HepG2 (cell line): ENCODE measurements around the gene KLF11. TPM values are rescaled to one million over a fixed set of nuclear protein-coding genes. Genes with fewer than 3 reads are reported as not detected.

Experiments used
- ARID5B ChIP-seq: IDR thresholded peaks from 2 replicates; pipeline ENCODE4 v1.4.0; 2020; ENCODE audit warnings: mild to moderate bottlenecking, missing genetic modification reagents
- ASH2L ChIP-seq: fragments of 300-600, 200-600 bp; sonication (generic); IDR thresholded peaks from 2 replicates; pipeline ENCODE4 v1.7.0; 2017; ENCODE audit warnings: low read depth, mild to moderate bottlenecking, moderate library complexity, mixed read lengths, low read length; ENCODE audit not compliant: insufficient read length
- DNMT3B ChIP-seq: conservative IDR thresholded peaks from 2 replicates; pipeline ENCODE4 v1.6.1; 2016; ENCODE audit warnings: missing biosample characterization, control low read depth
- HES4 ChIP-seq: sonication (generic); formaldehyde crosslinking; IDR thresholded peaks from 2 replicates; pipeline ENCODE4 v1.9.0; 2021; ENCODE audit warnings: mild to moderate bottlenecking, missing genetic modification reagents, borderline replicate concordance
- HNF1A ChIP-seq, 2 experiments: sonication (generic) in 1 of 2; formaldehyde crosslinking in 1 of 2; IDR thresholded peaks; 2 replicates each; pipeline versions ENCODE4 v1.4.0 to v1.6.1; 2016 to 2020; ENCODE audit warnings: borderline replicate concordance in 1 of 2, low read depth in 1 of 2, mild to moderate bottlenecking in 1 of 2, missing genetic modification reagents in 1 of 2
- KMT2A ChIP-seq: sonication (generic); formaldehyde crosslinking; IDR thresholded peaks from 2 replicates; pipeline ENCODE4 v1.4.0; 2020; ENCODE audit warnings: missing genetic modification reagents
- MYNN ChIP-seq: sonication (generic); formaldehyde crosslinking; IDR thresholded peaks from 2 replicates; pipeline ENCODE4 v1.4.0; 2020; ENCODE audit warnings: mild to moderate bottlenecking, low read depth, missing genetic modification reagents
- PCBP1 ChIP-seq: fragments of 200-400 bp; formaldehyde crosslinking; IDR thresholded peaks from 2 replicates; pipeline ENCODE4 v1.6.1; 2017; ENCODE audit warnings: mild to moderate bottlenecking, low read depth, low read length, borderline replicate concordance
- PHB2 ChIP-seq: fragments of 450-650 bp; IDR thresholded peaks from 2 replicates; pipeline ENCODE4 v1.6.1; 2018; ENCODE audit not compliant: partially characterized antibody
- RBM22 ChIP-seq: fragments of 200-400 bp; formaldehyde crosslinking; optimal IDR thresholded peaks from 2 replicates; pipeline ENCODE3; 2017; ENCODE audit warnings: mild to moderate bottlenecking, low read length, moderate library complexity
- SP1 ChIP-seq, 2 experiments: fragments of 450-650 bp in 1 of 2; sonication (generic) in 1 of 2; formaldehyde crosslinking in 1 of 2; IDR thresholded peaks; 2 replicates each; pipeline versions ENCODE4 v1.4.0 to v1.6.1; 2016 to 2020; ENCODE audit warnings: missing genetic modification reagents in 1 of 2
- SYNCRIP ChIP-seq: fragments of 200-400 bp; formaldehyde crosslinking; IDR thresholded peaks from 2 replicates; pipeline ENCODE4 v1.6.1; 2018; ENCODE audit warnings: mild to moderate bottlenecking, low read depth, low read length; ENCODE audit not compliant: insufficient read depth
- ZBTB26 ChIP-seq: IDR thresholded peaks from 2 replicates; pipeline ENCODE4 v1.6.1; 2016; ENCODE audit warnings: missing compliant biosample characterization, missing genetic modification reagents, borderline replicate concordance
- ZNF136 ChIP-seq: sonication (generic); formaldehyde crosslinking; IDR thresholded peaks from 2 replicates; pipeline ENCODE4 v1.8.1; 2022; ENCODE audit warnings: low read depth, mild to moderate bottlenecking, moderate library complexity, missing genetic modification reagents
- ZNF138 ChIP-seq: sonication (generic); formaldehyde crosslinking; IDR thresholded peaks from 2 replicates; pipeline ENCODE4 v1.5.0; 2020; ENCODE audit warnings: mild to moderate bottlenecking, low read depth, missing genetic modification reagents
- ZNF143 ChIP-seq: sonication (generic); formaldehyde crosslinking; IDR thresholded peaks from 2 replicates; pipeline ENCODE4 v1.4.0; 2020; ENCODE audit warnings: missing genetic modification reagents
- ZNF264 ChIP-seq: sonication (generic); formaldehyde crosslinking; IDR thresholded peaks from 2 replicates; pipeline ENCODE4 v1.4.0; 2020; ENCODE audit warnings: missing genetic modification reagents
- ZNF556 ChIP-seq: sonication (generic); formaldehyde crosslinking; IDR thresholded peaks from 2 replicates; pipeline ENCODE4 v1.4.0; 2020; ENCODE audit warnings: mild to moderate bottlenecking, missing genetic modification reagents, borderline replicate concordance
- ZNF652 ChIP-seq: IDR thresholded peaks from 2 replicates; pipeline ENCODE4 v1.6.1; 2016; ENCODE audit warnings: low read depth, borderline replicate concordance
- polyA plus RNA-seq, 8 experiments: library from polyadenylated mRNA; depleted of rRNA in 3 of 8; stranded (reverse) in 7 of 8; unstranded in 1 of 8; fragments of >200 nt; fragmentation: Illumina TruSeq in 4 of 8; extraction: Trizol in 4 of 8; gene quantifications; 2 replicates each; pipeline versions ENCODE4 v1.2.1 to v1.2.3, GENCODE V29; 2011 to 2016; ENCODE audit warnings: low read depth in 4 of 8, missing spikeins in 1 of 8, mixed read lengths in 1 of 8; ENCODE audit not compliant: insufficient read depth in 1 of 8
- total RNA-seq, 5 experiments: library from RNA; depleted of rRNA; stranded (reverse); fragments of >200 nt; fragmentation: Illumina TruSeq; extraction: Trizol; gene quantifications; 2 replicates each; pipeline ENCODE4 v1.2.3, GENCODE V29; 2016; ENCODE audit warnings: low read depth in 1 of 5

The KLF11 gene
- total and polyA plus RNA-seq, 2 of the 13 experiments (the other 11 are each of a cell fraction or from before 2014, with no cell fraction given), result 2.5 to 11.8 TPM

GRCh38 chr2:10045561-10046355 lies 2.4 kb downstream of the KLF11 start (continued):
- TF ChIP-seq HNF1A (IDR thresholded peaks at IDR 0.05; ENCODE audit: low read depth), result peak; percentile 74
- TF ChIP-seq HNF1A (CRISPR knock-in tag; IDR thresholded peaks at IDR 0.05; ENCODE audit: borderline replicate concordance), result peak; percentile 22; the same call in 1 of the 2 replicates
- no peak for TF ChIP-seq SYNCRIP
- TF ChIP-seq ZNF264 (CRISPR knock-in tag), result no peak
- TF ChIP-seq KMT2A (CRISPR knock-in tag), result no peak
- TF ChIP-seq ZNF138 (CRISPR knock-in tag), result no peak
- no peak for TF ChIP-seq HES4 (CRISPR knock-in tag)
- TF ChIP-seq DNMT3B, result no peak
- no peak for TF ChIP-seq SP1 (IDR thresholded peaks at IDR 0.05)
- no peak for TF ChIP-seq SP1 (CRISPR knock-in tag; IDR thresholded peaks at IDR 0.05)
- TF ChIP-seq ASH2L, result no peak
- TF ChIP-seq ZNF136 (CRISPR knock-in tag), result 0 out of 2 replicates have a peak, but pooled peaks have one; percentile 42
- TF ChIP-seq ARID5B (CRISPR knock-in tag), result no peak
- TF ChIP-seq MYNN, result no peak
- TF ChIP-seq ZNF652 (CRISPR knock-in tag), result peak; percentile 84; the same call in 1 of the 2 replicates
- TF ChIP-seq ZNF143 (CRISPR knock-in tag), result no peak
- no peak for TF ChIP-seq RBM22
- no peak for TF ChIP-seq PCBP1
- no peak for TF ChIP-seq ZNF556
- TF ChIP-seq ZBTB26 (CRISPR knock-in tag), result no peak
- TF ChIP-seq PHB2, result no peak
